Left renal cortex interstitium (tissue), 4 donors: ENCODE results near the gene NCOR1. TPM values are rescaled to one million over a fixed set of nuclear protein-coding genes. Genes with fewer than 3 reads are reported as not detected.
"Not testable (repeated sequence)": the region's sequence is repeated elsewhere in the genome, so short reads cannot be mapped to it uniquely, and the experiment has no call there.

Experiments
- DNase-seq, 4 donors: peaks; one replicate each; pipeline ENCODE4 v3.0.0-alpha.2; 2013; ENCODE audit warnings: low read depth in 4 of 4, low spot score in 2 of 4, missing footprints in 1 of 4
- polyA plus RNA-seq, 4 donors: library from polyadenylated mRNA; unstranded; fragments of 120-200 nt; gene quantifications; one replicate each; pipeline ENCODE4 v1.2.1, GENCODE V29; 2013; ENCODE audit not compliant: insufficient read length in 4 of 4

NCOR1 gene
- polyA plus RNA-seq, 4 donors = 90.0 to 115 (median 103) TPM

- DNase-seq = no peak
Observed at GRCh38 chr17:16101440-16101839, 113.9 kb downstream of the NCOR1 start.

GRCh38 chr17:16100737-16101400 is 114.5 kb downstream of the NCOR1 start:
- no peak for DNase-seq

- DNase-seq = no peak
Observed at GRCh38 chr17:16091773-16092172, 123.6 kb downstream of the NCOR1 start.

GRCh38 chr17:16086957-16087356 is 128.4 kb downstream of the NCOR1 start:
- DNase-seq = no peak

GRCh38 chr17:16085066-16085699 is 130.2 kb downstream of the NCOR1 start:
- no peak for DNase-seq

- no peak for DNase-seq
Observed at GRCh38 chr17:16083223-16083622, 132.1 kb downstream of the NCOR1 start.

- no peak for DNase-seq
Observed at GRCh38 chr17:16081507-16082087, 133.7 kb downstream of the NCOR1 start.

GRCh38 chr17:16080366-16080765 is 135.0 kb downstream of the NCOR1 start:
- no peak for DNase-seq

- DNase-seq = no peak
Observed at GRCh38 chr17:16075949-16076348, 139.4 kb downstream of the NCOR1 start.

GRCh38 chr17:16074423-16074822 is 140.9 kb downstream of the NCOR1 start:
- DNase-seq = no peak

GRCh38 chr17:16073845-16074244 is 141.5 kb downstream of the NCOR1 start:
- no peak for DNase-seq

GRCh38 chr17:16072031-16072430 is 143.3 kb downstream of the NCOR1 start:
- no peak for DNase-seq

GRCh38 chr17:16068323-16068722 is 147.0 kb downstream of the NCOR1 start:
- DNase-seq = no peak

GRCh38 chr17:16066125-16066524 is 149.2 kb downstream of the NCOR1 start:
- no peak for DNase-seq

- DNase-seq = no peak
Observed at GRCh38 chr17:16061631-16062030, 153.7 kb downstream of the NCOR1 start.

- not testable (repeated sequence) for DNase-seq
Observed at GRCh38 chr17:16055139-16055538, 160.2 kb downstream of the NCOR1 start.

- no peak for DNase-seq
Observed at GRCh38 chr17:16052486-16052885, 162.8 kb downstream of the NCOR1 start.

GRCh38 chr17:16050844-16051243 is 164.5 kb downstream of the NCOR1 start:
- no peak for DNase-seq

GRCh38 chr17:16048811-16049449 is 166.4 kb downstream of the NCOR1 start:
- DNase-seq = no peak

- no peak for DNase-seq
Observed at GRCh38 chr17:16046966-16047365, 168.4 kb downstream of the NCOR1 start.

- DNase-seq = no peak
Observed at GRCh38 chr17:16044487-16044886, 170.8 kb downstream of the NCOR1 start.
